Activated CD4-positive, alpha-beta T cell treated with anti-CD3 and anti-CD28 coated beads, Interleukin-2, amount 50 U/mL, for 16 hours (primary cell): ENCODE measurements around the gene TRIM44.

Experiments used
- DNase-seq: peaks from one replicate; pipeline ENCODE4 v3.0.0-alpha.2; 2020

TRIM44 gene

GRCh38 chr11:35862666-35863065 lies 200.1 kb downstream of the TRIM44 start:
- no peak for DNase-seq

GRCh38 chr11:35864131-35864530 lies 201.6 kb downstream of the TRIM44 start:
- no peak for DNase-seq

GRCh38 chr11:35866601-35867000 lies 204.0 kb downstream of the TRIM44 start:
- DNase-seq = no peak
